ENCODE results near the gene MUC5B. TPM values are rescaled to one million over a fixed set of nuclear protein-coding genes. Genes with fewer than 3 reads are reported as not detected.

The MUC5B gene
- total RNA-seq, 1 experiment from 2014 or later = 1.6 TPM

- no peak overlapping the region for H3K27ac Mint-ChIP-seq
- H3K27me3 Mint-ChIP-seq (ENCODE audit: low read depth) = peaks cover 11% of the 10 kb centered on the region
- no peak for ATAC-seq
- ChIA-PET CTCF (no interaction called here), POLR2A (no interaction called here)
- H3K9me3 Mint-ChIP-seq = peaks cover 33% of the 10 kb centered on the region
- no peak overlapping the region for H3K4me3 Mint-ChIP-seq
- H3K36me3 Mint-ChIP-seq = peaks cover 25% of the 10 kb centered on the region
- TF ChIP-seq NFE2L1 (CRISPR knock-in tag; IDR thresholded peaks at IDR 0.05) (no peak), MAX (CRISPR knock-in tag; IDR thresholded peaks at IDR 0.05) (no peak), E2F1 (CRISPR knock-in tag; IDR thresholded peaks at IDR 0.05) (no peak), SP1 (CRISPR knock-in tag; conservative IDR thresholded peaks at IDR 0.05) (no peak), TEAD1 (CRISPR knock-in tag; IDR thresholded peaks at IDR 0.05) (no peak), ATF3 (CRISPR knock-in tag; conservative IDR thresholded peaks at IDR 0.05) (no peak), JAZF1 (CRISPR knock-in tag; IDR thresholded peaks at IDR 0.05) (no peak), TEAD4 (CRISPR knock-in tag; IDR thresholded peaks at IDR 0.05) (no peak), HMGXB4 (CRISPR knock-in tag; IDR thresholded peaks at IDR 0.05) (no peak)
- peaks cover 3% of the 10 kb centered on the region; the same call in 1 of the 2 replicates for H3K4me1 Mint-ChIP-seq
- DNase-seq (ENCODE audit: low spot score) = no peak
These were observed 44.7 kb downstream of the MUC5B start for GRCh38 chr11:1267441-1268100.

- POLR2A ChIA-PET = no interaction called here
- CTCF ChIA-PET = no interaction called here
- Mint-ChIP-seq H3K27ac (no peak overlapping the region), H3K9me3 (peaks cover 26% of the 10 kb centered on the region), H3K36me3 (peaks cover 17% of the 10 kb centered on the region), H3K4me1 (no peaks in the 10 kb centered on the region), H3K4me3 (no peak overlapping the region), H3K27me3 (ENCODE audit: low read depth) (peaks cover 6% of the 10 kb centered on the region; the same call in 1 of the 2 replicates)
- no peak for ATAC-seq
- no peak for DNase-seq (ENCODE audit: low spot score)
- TF ChIP-seq JAZF1 (CRISPR knock-in tag; IDR thresholded peaks at IDR 0.05) = no peak
- no peak for TF ChIP-seq ZNF671 (CRISPR knock-in tag; IDR thresholded peaks at IDR 0.05)
- no peak for TF ChIP-seq MYBL2 (CRISPR knock-in tag; IDR thresholded peaks at IDR 0.05)
- no peak for TF ChIP-seq E2F1 (CRISPR knock-in tag; IDR thresholded peaks at IDR 0.05)
- no peak for TF ChIP-seq ERG (CRISPR knock-in tag; IDR thresholded peaks at IDR 0.05)
- no peak for TF ChIP-seq AR (CRISPR knock-in tag; IDR thresholded peaks at IDR 0.05)
- TF ChIP-seq STAT6 (CRISPR knock-in tag; conservative IDR thresholded peaks at IDR 0.05; ENCODE audit: low read depth) = no peak
- TF ChIP-seq RELA (CRISPR knock-in tag; IDR thresholded peaks at IDR 0.05; ENCODE audit: borderline replicate concordance) = no peak
- no peak for TF ChIP-seq NR1H2 (CRISPR knock-in tag; IDR thresholded peaks at IDR 0.05)
- TF ChIP-seq USF2 (CRISPR knock-in tag; IDR thresholded peaks at IDR 0.05) = no peak
- TF ChIP-seq ELF4 (CRISPR knock-in tag; IDR thresholded peaks at IDR 0.05; ENCODE audit: low read depth) = no peak
- no peak for TF ChIP-seq ZNF263 (CRISPR knock-in tag; IDR thresholded peaks at IDR 0.05; ENCODE audit: low read depth)
- TF ChIP-seq ZNF416 (CRISPR knock-in tag; IDR thresholded peaks at IDR 0.05) = no peak
- TF ChIP-seq JUN (CRISPR knock-in tag; IDR thresholded peaks at IDR 0.05) = no peak
These were observed 47.1 kb downstream of the MUC5B start for GRCh38 chr11:1269957-1270356.

All from WTC11 (cell line).